ENCODE data around the gene RIC3. TPM values are rescaled to one million over a fixed set of nuclear protein-coding genes. Genes with fewer than 3 reads are reported as not detected.

Gene RIC3
- total RNA-seq, 4 donors from 2014 or later, result 3.3 to 43.0 (median 12.5) TPM

- DNase-seq, result no peak
- intact Hi-C loops (cut with DNase I; ENCODE audit: low total_unique reads) (no loop called here), in situ Hi-C loops (cut with MboI; ENCODE audit: low pct_ligation_motif_present in 1 of 4, low pct_unique_long_range_greater_than_20kb in 1 of 4, low sequenced_read_pairs in 3 of 4) (no loop called here)
- Histone ChIP-seq H3K9me3 (no peaks in the 10 kb centered on the region), H3K4me3 (no peak overlapping the region), H3K4me1 (peaks cover 0 to 21% (median 6%) of the 10 kb centered on the region in 4 donors), H3K36me3 (no peaks in the 10 kb centered on the region), H3K27ac (no peak overlapping the region), H3K27me3 (no peaks in the 10 kb centered on the region)
- TF ChIP-seq POLR2AphosphoS5 (IDR thresholded peaks at IDR 0.05), result no peak
- no peak for TF ChIP-seq CTCF (IDR thresholded peaks at IDR 0.05)
- TF ChIP-seq POLR2A (IDR thresholded peaks at IDR 0.05), result no peak
- TF ChIP-seq EP300 (IDR thresholded peaks at IDR 0.05; ENCODE audit: low read depth), result no peak
- WGBS, 2 donors (ENCODE audit: low coverage in 1 of 2), result 50 to 54% methylated on average over 2 to 10 of the region's 10 CpGs
Observed at GRCh38 chr11:8059571-8060011, 109.2 kb downstream of the RIC3 start.

- Histone ChIP-seq H3K27ac (no peak overlapping the region), H3K4me3 (no peak overlapping the region), H3K9me3 (no peaks in the 10 kb centered on the region), H3K36me3 (no peaks in the 10 kb centered on the region), H3K4me1 (peaks cover 0 to 21% (median 6%) of the 10 kb centered on the region in 4 donors), H3K27me3 (no peaks in the 10 kb centered on the region)
- 70 to 86% methylated on average over 4 to 8 of the region's 8 CpGs for WGBS, 2 donors (ENCODE audit: low coverage in 1 of 2)
- intact Hi-C loops (cut with DNase I; ENCODE audit: low total_unique reads) (no loop called here), in situ Hi-C loops (cut with MboI; ENCODE audit: low pct_ligation_motif_present in 1 of 4, low pct_unique_long_range_greater_than_20kb in 1 of 4, low sequenced_read_pairs in 3 of 4) (no loop called here)
- TF ChIP-seq POLR2A (IDR thresholded peaks at IDR 0.05), result no peak
- TF ChIP-seq EP300 (IDR thresholded peaks at IDR 0.05; ENCODE audit: low read depth), result no peak
- no peak for TF ChIP-seq POLR2AphosphoS5 (IDR thresholded peaks at IDR 0.05)
- TF ChIP-seq CTCF (IDR thresholded peaks at IDR 0.05), result no peak
- no peak for DNase-seq
Observed at GRCh38 chr11:8059030-8059429, 109.8 kb downstream of the RIC3 start.

GRCh38 chr11:8058216-8058615 is 110.6 kb downstream of the RIC3 start:
- peaks cover 0 to 15% (median 6%) of the 10 kb centered on the region in 4 donors for H3K4me1 ChIP-seq
- no peak for DNase-seq
- 91% methylated on average over 8 to 9 of the region's 9 CpGs for WGBS, 2 donors (ENCODE audit: low coverage in 1 of 2)
- intact Hi-C loops (cut with DNase I; ENCODE audit: low total_unique reads), result no loop called here
- H3K9me3 ChIP-seq, result no peaks in the 10 kb centered on the region
- H3K36me3 ChIP-seq, result no peaks in the 10 kb centered on the region
- TF ChIP-seq CTCF (IDR thresholded peaks at IDR 0.05) (no peak), POLR2AphosphoS5 (IDR thresholded peaks at IDR 0.05) (no peak), POLR2A (IDR thresholded peaks at IDR 0.05) (no peak), EP300 (IDR thresholded peaks at IDR 0.05; ENCODE audit: low read depth) (no peak)
- no peak overlapping the region for H3K4me3 ChIP-seq
- in situ Hi-C loops (cut with MboI; ENCODE audit: low pct_ligation_motif_present in 1 of 4, low pct_unique_long_range_greater_than_20kb in 1 of 4, low sequenced_read_pairs in 3 of 4), result no loop called here
- no peaks in the 10 kb centered on the region for H3K27me3 ChIP-seq
- H3K27ac ChIP-seq, result no peak overlapping the region

- TF ChIP-seq POLR2AphosphoS5 (IDR thresholded peaks at IDR 0.05), result peak; percentile 46 to 67 (median 50)
- no peak for TF ChIP-seq POLR2A (IDR thresholded peaks at IDR 0.05)
- TF ChIP-seq EP300 (IDR thresholded peaks at IDR 0.05; ENCODE audit: low read depth), result no peak
- TF ChIP-seq CTCF (IDR thresholded peaks at IDR 0.05), result no peak
- H3K9me3 ChIP-seq, result no peaks in the 10 kb centered on the region
- H3K36me3 ChIP-seq, result no peaks in the 10 kb centered on the region
- H3K4me3 ChIP-seq, result no peak overlapping the region
- DNase-seq, result peak; percentile 39
- in situ Hi-C loops (cut with MboI; ENCODE audit: low pct_ligation_motif_present in 1 of 4, low pct_unique_long_range_greater_than_20kb in 1 of 4, low sequenced_read_pairs in 3 of 4) (no loop called here), intact Hi-C loops (cut with DNase I; ENCODE audit: low total_unique reads) (no loop called here)
- H3K4me1 ChIP-seq, result peaks cover 0 to 6% (median 2%) of the 10 kb centered on the region in 4 donors
- H3K27ac ChIP-seq, result peak overlapping the region; percentile 22 to 60 (median 34)
- H3K27me3 ChIP-seq, result no peaks in the 10 kb centered on the region
- 48 to 70% methylated on average over 2 to 12 of the region's 12 CpGs for WGBS, 2 donors (ENCODE audit: low coverage in 1 of 2)
Observed at GRCh38 chr11:8056810-8057463, 111.9 kb downstream of the RIC3 start.

Other genes with a start within 250 kb of the RIC3 start
- not detected for gene OR10A6, start 237.8 kb downstream of the RIC3 start, total RNA-seq
- gene OR10A3, start 227.3 kb downstream of the RIC3 start, total RNA-seq, result not detected
- gene NLRP10, start 203.6 kb downstream of the RIC3 start, total RNA-seq, result not detected
- gene EIF3F, start 181.7 kb downstream of the RIC3 start, total RNA-seq, result 100 to 1,000 TPM; 103 to 873 (median 206) TPM
- gene TUB, start 87.8 kb downstream of the RIC3 start, total RNA-seq, result 1 to 10 TPM in 3 of 4 donors, under 1 TPM in 1; 1.00 to 7.1 (median 2.6) TPM
- not detected for gene LMO1, start 94.9 kb upstream of the RIC3 start, total RNA-seq